Measurements from ENCODE around the gene GRIP1.
A peak's percentile ranks its signal among the peaks of the same experiment; 100 is the strongest.

Gene GRIP1

DNA sequence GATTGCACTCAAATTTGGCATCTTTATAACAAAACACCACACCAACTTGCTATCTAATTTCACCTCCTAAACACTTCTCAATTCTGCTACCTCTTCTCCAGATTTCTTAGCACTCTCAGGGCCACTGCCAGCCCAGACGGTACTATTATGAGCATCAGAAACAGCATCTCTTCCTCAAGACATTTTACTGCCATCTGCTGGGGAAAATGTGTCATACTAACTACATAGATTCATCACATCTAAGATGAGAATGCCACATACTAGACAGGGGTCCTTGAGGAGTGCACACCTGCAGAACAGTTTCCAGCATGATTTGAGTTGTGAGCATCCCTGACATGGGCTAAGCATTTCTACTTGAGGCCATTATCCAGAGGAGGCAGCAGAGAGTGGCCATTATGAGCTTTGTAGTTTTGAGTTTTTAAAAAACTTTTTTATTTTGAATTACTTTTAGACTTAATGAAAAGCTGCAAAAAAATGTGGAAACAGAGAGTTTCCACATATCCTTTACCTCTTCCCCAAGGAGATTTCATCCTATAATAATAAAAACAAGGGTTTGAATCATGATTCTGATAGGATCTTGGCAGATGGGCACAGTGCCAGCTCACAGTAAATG is 15.1 kb upstream of the GRIP1 start:
- peak; percentile 56 for DNase-seq (ENCODE audit: low spot score)

GRCh38 chr12:66692986-66693385 is 14.1 kb upstream of the GRIP1 start:
- DNase-seq (ENCODE audit: low spot score) = no peak

DNA sequence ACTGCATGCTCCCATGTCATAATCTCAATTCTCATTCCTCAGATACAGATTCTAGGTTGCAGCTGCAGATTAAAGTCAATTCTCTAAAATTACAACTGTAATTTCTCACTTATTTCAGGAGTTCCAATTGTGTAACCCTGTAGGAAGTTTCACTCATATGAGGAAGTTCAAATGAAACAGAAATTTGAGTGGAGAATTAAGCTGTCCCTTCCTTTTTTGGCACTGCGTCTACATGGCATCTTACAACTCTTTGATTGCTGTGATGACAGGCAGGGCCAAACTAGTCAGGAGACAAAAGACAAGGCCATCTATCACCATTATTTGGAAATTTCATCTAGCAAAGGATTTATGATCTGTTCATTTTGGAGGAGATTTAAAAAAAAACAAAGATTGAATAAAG is 13.3 kb upstream of the GRIP1 start:
- no peak for DNase-seq (ENCODE audit: low spot score)

GRCh38 chr12:66688846-66689439 is 10.1 kb upstream of the GRIP1 start:
- DNase-seq (ENCODE audit: low spot score) = peak; percentile 54

- no peak for DNase-seq (ENCODE audit: low spot score)
Measured at GRCh38 chr12:66684222-66684621, 5.3 kb upstream of the GRIP1 start.

GRCh38 chr12:66683822-66684221 is 4.9 kb upstream of the GRIP1 start:
- no peak for DNase-seq (ENCODE audit: low spot score)

- DNase-seq (ENCODE audit: low spot score) = no peak
Measured at GRCh38 chr12:66683073-66683472, 4.2 kb upstream of the GRIP1 start.

DNA sequence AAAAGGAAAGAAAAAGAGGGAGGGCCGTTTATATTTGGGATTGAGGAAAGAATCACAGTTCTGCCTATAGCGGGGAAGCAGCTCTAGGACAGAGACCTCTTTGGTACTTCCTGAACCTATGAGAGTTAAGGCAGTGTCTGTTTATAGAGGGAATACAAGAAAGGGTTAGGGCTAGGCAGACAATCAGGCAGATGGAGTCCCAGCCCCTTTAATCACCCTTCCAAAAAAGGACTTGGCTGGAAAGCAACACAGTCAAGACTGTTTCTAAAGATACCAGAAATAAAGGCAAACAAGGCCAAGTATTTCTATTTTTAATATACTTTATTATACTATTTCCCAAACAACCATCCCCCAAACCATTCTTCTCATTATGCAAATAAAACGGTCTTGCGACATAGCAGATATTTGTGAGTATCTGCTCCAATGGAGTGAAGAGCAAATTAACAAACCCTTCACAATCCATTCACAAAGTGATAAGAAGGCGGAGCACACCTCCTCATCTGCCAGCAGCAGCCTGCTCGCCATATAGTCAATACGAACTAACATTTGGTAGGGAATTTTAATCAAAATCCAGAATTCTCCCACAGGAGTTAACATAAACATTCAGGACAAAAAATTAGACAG is 697 bp upstream of the GRIP1 start:
- no peak for DNase-seq (ENCODE audit: low spot score)

GRCh38 chr12:66676241-66676640 is 2.6 kb downstream of the GRIP1 start:
- no peak for DNase-seq (ENCODE audit: low spot score)

DNA sequence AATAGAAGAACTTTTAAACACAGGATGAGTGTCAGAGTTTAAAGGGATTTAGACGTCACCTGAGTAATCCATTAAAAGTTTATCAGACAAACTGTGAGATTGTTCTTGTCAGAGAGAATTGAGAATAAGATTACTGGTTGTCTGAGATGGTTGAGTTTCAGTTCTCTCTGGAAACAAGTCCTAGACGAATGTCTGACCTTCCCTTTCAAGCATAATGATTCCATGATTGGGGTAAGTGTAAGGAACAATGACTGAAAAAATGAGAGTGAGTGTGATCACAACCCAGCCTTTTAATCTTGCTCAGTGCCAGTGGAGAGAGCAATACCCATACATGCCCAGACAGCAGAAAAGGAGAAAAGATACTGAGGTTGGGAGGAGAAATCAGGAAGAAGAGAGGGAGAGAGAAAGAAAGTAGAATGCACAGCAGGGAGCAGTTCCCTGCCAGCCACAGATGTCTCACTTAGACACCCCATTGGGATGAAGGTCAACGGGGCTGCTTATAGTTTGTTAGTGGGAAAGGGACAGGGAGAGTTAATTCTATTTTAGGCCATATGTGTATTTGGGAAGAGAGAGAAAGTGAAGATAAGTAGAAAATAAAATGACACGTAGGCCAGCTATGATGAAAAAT is 4.3 kb downstream of the GRIP1 start:
- no peak for DNase-seq (ENCODE audit: low spot score)

DNA sequence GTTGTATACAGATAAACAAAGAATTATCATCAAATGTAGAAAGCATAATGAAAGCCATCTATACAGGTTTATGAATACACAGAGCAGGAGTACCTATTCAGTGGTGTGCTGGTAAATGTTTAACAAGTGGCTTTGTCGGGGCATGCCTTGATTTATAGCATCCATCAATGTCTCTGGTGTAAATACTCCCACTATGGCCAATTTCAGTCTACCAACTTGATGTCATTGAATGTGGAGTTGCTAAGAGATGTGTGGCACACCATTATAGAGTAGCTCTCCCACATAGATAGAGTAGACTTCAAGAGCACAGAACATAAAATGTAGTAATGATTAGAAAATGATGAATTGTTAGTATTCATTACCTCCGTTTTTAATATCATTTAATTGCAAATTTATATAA is 9.3 kb downstream of the GRIP1 start:
- no peak for DNase-seq (ENCODE audit: low spot score)

DNA sequence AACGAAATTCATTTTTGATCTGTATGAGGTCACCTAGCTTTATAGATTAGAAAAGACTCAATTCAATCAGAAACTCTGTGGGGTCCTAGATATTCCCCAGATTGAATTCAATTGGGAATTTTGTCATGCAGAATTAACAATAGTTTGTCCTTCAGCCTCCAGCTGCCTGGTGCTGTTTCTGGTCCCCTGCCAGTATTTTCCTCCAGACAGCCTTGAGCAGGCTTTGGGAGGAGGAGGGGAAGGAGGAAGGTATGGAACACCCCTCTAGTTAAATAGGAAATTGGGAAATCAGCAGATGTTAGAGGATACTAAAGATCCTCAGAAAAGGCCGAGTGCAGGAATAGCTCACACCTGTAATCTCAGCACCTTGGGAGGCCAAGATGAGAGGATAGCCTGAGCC is 10.6 kb downstream of the GRIP1 start:
- DNase-seq (ENCODE audit: low spot score) = no peak

DNA sequence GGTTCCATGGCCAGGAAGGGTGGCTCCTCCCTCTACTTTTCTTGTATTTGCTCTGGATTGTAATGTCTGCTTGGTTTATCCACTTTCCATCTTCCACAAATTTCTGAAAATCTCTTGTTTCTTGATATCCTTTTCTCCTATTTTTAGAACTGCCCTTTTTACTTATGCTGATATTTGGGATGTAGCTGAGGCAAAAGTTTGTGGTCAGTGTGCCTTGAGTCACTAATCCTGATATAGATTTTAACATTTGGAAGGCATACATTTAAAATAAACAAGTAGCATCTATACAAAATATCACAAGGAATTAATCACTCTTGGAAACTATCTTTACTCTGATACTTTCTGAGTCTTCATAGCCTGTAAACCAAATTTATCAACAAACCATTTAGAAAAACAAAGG is 11.0 kb downstream of the GRIP1 start:
- DNase-seq (ENCODE audit: low spot score) = no peak

- no peak for DNase-seq (ENCODE audit: low spot score)
Measured at GRCh38 chr12:66666481-66666880, 12.4 kb downstream of the GRIP1 start.

DNA sequence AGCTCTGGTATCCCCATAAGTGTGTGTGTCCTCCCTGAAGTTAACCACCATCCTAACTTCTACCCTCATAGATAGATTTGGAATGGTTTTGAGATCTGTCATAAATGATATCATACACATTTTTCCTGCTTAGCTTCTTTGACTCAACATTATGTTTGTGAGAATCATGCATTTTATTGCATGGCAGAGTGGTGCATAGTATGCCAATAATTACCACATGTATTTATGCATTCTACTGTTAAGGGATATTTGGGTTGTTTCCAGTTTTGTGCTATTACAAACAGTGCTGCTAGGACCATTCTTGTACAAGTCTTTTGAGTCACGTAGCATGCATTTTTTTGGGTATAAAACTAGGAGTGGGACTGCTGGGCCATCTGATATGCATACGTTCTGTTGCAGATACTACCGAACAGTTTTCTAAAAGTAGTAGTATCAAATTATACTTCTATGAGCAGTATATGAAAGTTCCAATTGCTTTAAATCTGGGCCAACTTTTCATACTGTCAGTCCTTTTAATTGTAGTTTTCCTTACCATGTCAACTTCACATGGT is 13.4 kb downstream of the GRIP1 start:
- no peak for DNase-seq (ENCODE audit: low spot score)

GRCh38 chr12:66664076-66664475 is 14.8 kb downstream of the GRIP1 start:
- DNase-seq (ENCODE audit: low spot score) = no peak

GRCh38 chr12:66663611-66664010 is 15.3 kb downstream of the GRIP1 start:
- no peak for DNase-seq (ENCODE audit: low spot score)

GRCh38 chr12:66662729-66663128 is 16.1 kb downstream of the GRIP1 start:
- DNase-seq (ENCODE audit: low spot score) = no peak

GRCh38 chr12:66662179-66662578 is 16.7 kb downstream of the GRIP1 start:
- no peak for DNase-seq (ENCODE audit: low spot score)

DNA sequence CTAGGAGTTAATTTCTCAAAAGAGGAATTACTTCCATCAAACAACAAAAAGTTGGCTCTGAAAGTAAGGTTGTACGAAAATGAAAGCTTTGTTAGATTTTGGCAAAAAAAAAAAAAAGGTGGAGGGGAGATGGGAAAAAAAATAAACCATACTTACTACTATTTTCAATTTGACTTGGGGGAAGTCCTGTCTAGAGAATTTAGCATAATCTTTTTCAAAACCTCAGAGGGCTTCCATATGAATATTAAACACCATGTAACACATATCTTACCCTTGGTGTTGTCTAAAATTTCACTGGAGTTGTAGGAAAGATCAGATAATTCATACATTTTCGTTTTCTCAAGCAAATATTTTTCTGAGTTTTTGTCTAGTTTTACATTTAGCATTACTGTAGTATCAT is 17.5 kb downstream of the GRIP1 start:
- no peak for DNase-seq (ENCODE audit: low spot score)

DNA sequence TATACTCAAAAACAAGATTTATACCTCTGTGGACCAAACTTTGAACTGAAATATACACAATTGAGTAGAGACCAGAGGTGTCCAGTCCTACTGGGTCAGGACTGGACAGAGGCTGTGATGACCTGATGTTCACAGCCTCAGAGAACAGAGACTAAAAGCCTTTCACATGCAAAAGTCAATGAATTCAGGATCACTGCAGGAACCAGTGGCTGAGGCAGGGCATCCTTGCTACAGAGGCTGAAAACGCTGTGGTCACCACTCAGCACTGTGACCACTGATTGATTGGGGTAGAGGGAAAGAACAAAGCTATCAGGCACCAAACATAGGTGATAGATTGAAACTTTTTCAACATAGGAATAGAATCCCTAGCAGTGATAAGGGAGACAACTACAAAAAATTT is 25.1 kb downstream of the GRIP1 start:
- DNase-seq (ENCODE audit: low spot score) = no peak

GRCh38 chr12:66648033-66648735 is 30.7 kb downstream of the GRIP1 start:
- DNase-seq (ENCODE audit: low spot score) = no peak
